Right cardiac atrium (tissue), 5 donors: ENCODE results near the gene TMEM255A. TPM values are rescaled to one million over a fixed set of nuclear protein-coding genes. Genes with fewer than 3 reads are reported as not detected.

Experiments used
- ATAC-seq, 2 donors: fragments of 200-7000 bp; cut with Tn5 transposase; one replicate each; pipeline versions ENCODE4 v1.8.0 to v1.9.1; 2020; ENCODE audit warnings: moderate library complexity in 2 of 2, mild to moderate bottlenecking in 1 of 2
- DNase-seq, 3 donors: peaks; one replicate each; pipeline ENCODE4 v3.0.0-alpha.2; 2020
- H3K27ac ChIP-seq: one replicate; pipeline ENCODE4 v1.5.1; 2013; ENCODE audit warnings: mild to moderate bottlenecking, low read length, control low read depth, moderate library complexity
- H3K27me3 ChIP-seq: one replicate; pipeline ENCODE4 v1.6.1; 2013; ENCODE audit not compliant: control insufficient read depth, insufficient read depth
- H3K4me1 ChIP-seq: one replicate; pipeline ENCODE4 v1.6.1; 2013; ENCODE audit warnings: low read length; ENCODE audit not compliant: control insufficient read depth, insufficient read depth
- H3K4me3 ChIP-seq: one replicate; pipeline ENCODE4 v1.5.1; 2013; ENCODE audit warnings: low read length, control low read depth
- H3K9me3 ChIP-seq: one replicate; pipeline ENCODE4 v1.6.1; 2013; ENCODE audit warnings: low read length; ENCODE audit not compliant: control insufficient read depth
- WGBS: extraction: QIAGEN DNeasy Blood & Tissue Kit; methylation state at CpG from one replicate; pipeline ENCODE4 v1.1.7; 2013; 5-methylcytosine and 5-hydroxymethylcytosine counted together
- intact Hi-C, 4 donors: fragments of 100-400 bp; cut with DNase I; formaldehyde crosslinking; loops; one replicate each; pipeline versions ENCODE4 v1.11.0 to v1.14.0; 2022 to 2023
- polyA plus RNA-seq: library from polyadenylated mRNA; stranded (reverse); fragments of 200-250 nt; gene quantifications from one replicate; pipeline ENCODE4 v1.2.3, GENCODE V29; 2013
- total RNA-seq, 4 donors: library from RNA; stranded (reverse); fragmentation: NEBNext Ultra II Directional; extraction: Animal tissue kit (Norgen Biotek cat#: 25700); gene quantifications; one replicate each; pipeline ENCODE4 v1.2.1, GENCODE V29; 2021
- donor health status: healthy with polysubstance abuse.
- donor health status: DM: no; HTN: yes; CAD: no.
- donor health status: DM: no; HTN: no; CAD: no.
- donor health status: DM: no; HTN: yes; CAD: no; lungs with severe emphysema.
- donor health status: DM: yes; HTN: yes; CAD: no.

Gene TMEM255A
- total and polyA plus RNA-seq, 5 donors: 0.48 to 1.1 (median 0.63) TPM

- intact Hi-C loops: no loop called here
- Histone ChIP-seq H3K27ac (no peak overlapping the region), H3K27me3 (no peaks in the 10 kb centered on the region), H3K9me3 (no peaks in the 10 kb centered on the region), H3K4me1 (no peaks in the 10 kb centered on the region), H3K4me3 (no peak overlapping the region)
- ATAC-seq (no peak), DNase-seq (no peak)
- WGBS: 56% methylated on average over 3 of the region's 3 CpGs
These were observed 23.6 kb downstream of the TMEM255A start for GRCh38 chrX:120287513-120288112.

- Histone ChIP-seq H3K9me3 (no peaks in the 10 kb centered on the region), H3K4me1 (no peaks in the 10 kb centered on the region), H3K4me3 (no peak overlapping the region), H3K27me3 (no peaks in the 10 kb centered on the region), H3K27ac (no peak overlapping the region)
- DNase-seq: no peak
- WGBS: 73% methylated on average over 4 of the region's 4 CpGs
- no peak for ATAC-seq
- intact Hi-C loops: no loop called here
These were observed 24.3 kb downstream of the TMEM255A start for GRCh38 chrX:120286733-120287512.

- H3K9me3 ChIP-seq: no peaks in the 10 kb centered on the region
- no peak overlapping the region for H3K4me3 ChIP-seq
- 42% methylated on average over 1 of the region's 1 CpG for WGBS
- no peak overlapping the region for H3K27ac ChIP-seq
- no peak for DNase-seq
- intact Hi-C loops: no loop called here
- no peak for ATAC-seq
- no peaks in the 10 kb centered on the region for H3K4me1 ChIP-seq
- no peaks in the 10 kb centered on the region for H3K27me3 ChIP-seq
These were observed 28.6 kb downstream of the TMEM255A start for GRCh38 chrX:120282697-120283096.

- Histone ChIP-seq H3K9me3 (no peaks in the 10 kb centered on the region), H3K4me3 (no peak overlapping the region), H3K27ac (no peak overlapping the region), H3K4me1 (no peaks in the 10 kb centered on the region), H3K27me3 (no peaks in the 10 kb centered on the region)
- ATAC-seq (no peak), DNase-seq (no peak)
- intact Hi-C loops: no loop called here
- WGBS: 38% methylated on average over 4 of the region's 4 CpGs
These were observed 29.5 kb downstream of the TMEM255A start for GRCh38 chrX:120281761-120282160.

- DNase-seq: no peak
- intact Hi-C loops: no loop called here
- H3K4me1 ChIP-seq: no peaks in the 10 kb centered on the region
- 88% methylated on average over 10 of the region's 10 CpGs for WGBS
- no peak overlapping the region for H3K27ac ChIP-seq
- no peaks in the 10 kb centered on the region for H3K9me3 ChIP-seq
- no peak for ATAC-seq
- H3K27me3 ChIP-seq: no peaks in the 10 kb centered on the region
- no peak overlapping the region for H3K4me3 ChIP-seq
These were observed 30.1 kb downstream of the TMEM255A start for GRCh38 chrX:120281021-120281624.

- no peak overlapping the region for H3K4me3 ChIP-seq
- WGBS: 64% methylated on average over 2 of the region's 2 CpGs
- DNase-seq (no peak), ATAC-seq (no peak)
- no peaks in the 10 kb centered on the region for H3K4me1 ChIP-seq
- no peaks in the 10 kb centered on the region for H3K9me3 ChIP-seq
- intact Hi-C loops: no loop called here
- no peaks in the 10 kb centered on the region for H3K27me3 ChIP-seq
- H3K27ac ChIP-seq: no peak overlapping the region
These were observed 36.3 kb downstream of the TMEM255A start for GRCh38 chrX:120274958-120275357.

- ATAC-seq: no peak
- no peak overlapping the region for H3K27ac ChIP-seq
- DNase-seq: no peak
- intact Hi-C loops: no loop called here
- no peaks in the 10 kb centered on the region for H3K9me3 ChIP-seq
- no peaks in the 10 kb centered on the region for H3K4me1 ChIP-seq
- H3K27me3 ChIP-seq: no peaks in the 10 kb centered on the region
- no peak overlapping the region for H3K4me3 ChIP-seq
- WGBS: 68% methylated on average over 2 of the region's 2 CpGs
These were observed 37.1 kb downstream of the TMEM255A start for GRCh38 chrX:120274145-120274544.

- Histone ChIP-seq H3K4me3 (no peak overlapping the region), H3K27ac (no peak overlapping the region), H3K27me3 (no peaks in the 10 kb centered on the region), H3K4me1 (no peaks in the 10 kb centered on the region), H3K9me3 (no peaks in the 10 kb centered on the region)
- ATAC-seq (no peak), DNase-seq (no peak)
- WGBS: 69% methylated on average over 2 of the region's 2 CpGs
- intact Hi-C loops: no loop called here
These were observed 40.0 kb downstream of the TMEM255A start for GRCh38 chrX:120271218-120271617.

GRCh38 chrX:120270567-120270966 lies 40.7 kb downstream of the TMEM255A start:
- intact Hi-C loops: no loop called here
- WGBS: 72% methylated on average over 4 of the region's 4 CpGs

GRCh38 chrX:120269373-120270035 lies 41.8 kb downstream of the TMEM255A start:
- H3K4me3 ChIP-seq: no peak overlapping the region
- H3K9me3 ChIP-seq: no peaks in the 10 kb centered on the region
- DNase-seq: no peak
- ATAC-seq: peak; percentile 36 to 62
- H3K27me3 ChIP-seq: no peaks in the 10 kb centered on the region
- 41% methylated on average over 1 of the region's 1 CpG for WGBS
- intact Hi-C loops: no loop called here
- H3K27ac ChIP-seq: no peak overlapping the region
- H3K4me1 ChIP-seq: no peaks in the 10 kb centered on the region

More at GRCh38 chrX:120270567-120270966, 40.7 kb downstream of the TMEM255A start:
- H3K27ac ChIP-seq: no peak overlapping the region
- DNase-seq (no peak), ATAC-seq (no peak)
- no peaks in the 10 kb centered on the region for H3K4me1 ChIP-seq
- H3K4me3 ChIP-seq: no peak overlapping the region
- no peaks in the 10 kb centered on the region for H3K27me3 ChIP-seq
- H3K9me3 ChIP-seq: no peaks in the 10 kb centered on the region

- intact Hi-C loops: no loop called here
- Histone ChIP-seq H3K9me3 (no peaks in the 10 kb centered on the region), H3K27me3 (no peaks in the 10 kb centered on the region), H3K27ac (no peak overlapping the region), H3K4me3 (no peak overlapping the region), H3K4me1 (no peaks in the 10 kb centered on the region)
- DNase-seq: no peak
- no peak for ATAC-seq
These were observed 46.9 kb downstream of the TMEM255A start for GRCh38 chrX:120264341-120264740.
